ENCODE results near the gene ETS2. TPM values are rescaled to one million over a fixed set of nuclear protein-coding genes. Genes with fewer than 3 reads are reported as not detected.
"Not testable (repeated sequence)": the region's sequence is repeated elsewhere in the genome, so short reads cannot be mapped to it uniquely, and the experiment has no call there.

Gene ETS2
- polyA plus RNA-seq, 1 donor from 2014 or later, result 11.6 TPM

DNA sequence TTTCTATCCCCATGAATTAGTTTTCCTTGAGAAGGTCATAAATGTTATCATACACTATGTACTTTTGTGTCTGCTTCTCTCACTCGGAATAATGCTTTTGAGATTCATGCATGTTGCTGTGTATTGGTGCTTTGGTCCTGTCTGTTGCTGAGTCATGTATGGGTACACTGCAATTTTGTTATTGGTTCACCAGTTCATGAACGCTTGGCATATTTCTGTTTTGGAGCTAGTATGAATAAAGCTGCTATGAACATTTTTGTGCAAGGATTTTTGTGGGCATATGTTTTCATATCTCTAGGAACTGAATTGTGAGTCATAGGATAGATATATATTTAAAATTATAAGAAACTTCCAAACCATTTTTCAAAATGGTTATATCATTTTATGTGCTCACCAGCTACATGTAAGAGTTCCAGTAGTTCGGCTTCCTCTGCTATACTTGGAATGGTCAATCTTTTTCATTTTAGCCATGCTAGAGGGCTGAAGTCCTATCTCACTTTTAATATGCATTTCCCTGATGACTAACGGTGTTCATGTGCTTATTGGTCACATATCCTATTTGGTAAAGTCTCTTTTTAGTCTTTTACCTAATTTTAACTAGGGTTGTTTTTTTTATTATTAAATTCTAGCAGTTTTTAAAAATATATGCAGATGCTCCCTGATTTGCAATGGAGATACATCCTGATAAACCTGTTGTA, 38.2 kb downstream of the ETS2 start:
- H4K20me1 ChIP-seq (ENCODE audit: insufficient read depth), result no peaks in the 10 kb centered on the region
- TF ChIP-seq MXI1 (conservative IDR thresholded peaks at IDR 0.05; ENCODE audit: poor library complexity, severe bottlenecking) (no peak), POLR2AphosphoS5 (IDR thresholded peaks at IDR 0.05) (no peak), EP300 (conservative IDR thresholded peaks at IDR 0.05; ENCODE audit: poor library complexity, severe bottlenecking) (no peak), SMC3 (conservative IDR thresholded peaks at IDR 0.05; ENCODE audit: poor library complexity) (no peak), TAF1 (IDR thresholded peaks at IDR 0.05; ENCODE audit: low read depth) (no peak), EZH2 (IDR thresholded peaks at IDR 0.05; ENCODE audit: borderline replicate concordance, insufficient read depth, low read length, poor library complexity, severe bottlenecking) (no peak), RAD21 (conservative IDR thresholded peaks at IDR 0.05) (no peak)
- TF ChIP-seq, protein P1, sequence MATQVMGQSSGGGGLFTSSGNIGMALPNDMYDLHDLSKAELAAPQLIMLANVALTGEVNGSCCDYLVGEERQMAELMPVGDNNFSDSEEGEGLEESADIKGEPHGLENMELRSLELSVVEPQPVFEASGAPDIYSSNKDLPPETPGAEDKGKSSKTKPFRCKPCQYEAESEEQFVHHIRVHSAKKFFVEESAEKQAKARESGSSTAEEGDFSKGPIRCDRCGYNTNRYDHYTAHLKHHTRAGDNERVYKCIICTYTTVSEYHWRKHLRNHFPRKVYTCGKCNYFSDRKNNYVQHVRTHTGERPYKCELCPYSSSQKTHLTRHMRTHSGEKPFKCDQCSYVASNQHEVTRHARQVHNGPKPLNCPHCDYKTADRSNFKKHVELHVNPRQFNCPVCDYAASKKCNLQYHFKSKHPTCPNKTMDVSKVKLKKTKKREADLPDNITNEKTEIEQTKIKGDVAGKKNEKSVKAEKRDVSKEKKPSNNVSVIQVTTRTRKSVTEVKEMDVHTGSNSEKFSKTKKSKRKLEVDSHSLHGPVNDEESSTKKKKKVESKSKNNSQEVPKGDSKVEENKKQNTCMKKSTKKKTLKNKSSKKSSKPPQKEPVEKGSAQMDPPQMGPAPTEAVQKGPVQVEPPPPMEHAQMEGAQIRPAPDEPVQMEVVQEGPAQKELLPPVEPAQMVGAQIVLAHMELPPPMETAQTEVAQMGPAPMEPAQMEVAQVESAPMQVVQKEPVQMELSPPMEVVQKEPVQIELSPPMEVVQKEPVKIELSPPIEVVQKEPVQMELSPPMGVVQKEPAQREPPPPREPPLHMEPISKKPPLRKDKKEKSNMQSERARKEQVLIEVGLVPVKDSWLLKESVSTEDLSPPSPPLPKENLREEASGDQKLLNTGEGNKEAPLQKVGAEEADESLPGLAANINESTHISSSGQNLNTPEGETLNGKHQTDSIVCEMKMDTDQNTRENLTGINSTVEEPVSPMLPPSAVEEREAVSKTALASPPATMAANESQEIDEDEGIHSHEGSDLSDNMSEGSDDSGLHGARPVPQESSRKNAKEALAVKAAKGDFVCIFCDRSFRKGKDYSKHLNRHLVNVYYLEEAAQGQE (IDR thresholded peaks at IDR 0.05; ENCODE audit: borderline replicate concordance), result no peak
- TF ChIP-seq, protein P2, sequence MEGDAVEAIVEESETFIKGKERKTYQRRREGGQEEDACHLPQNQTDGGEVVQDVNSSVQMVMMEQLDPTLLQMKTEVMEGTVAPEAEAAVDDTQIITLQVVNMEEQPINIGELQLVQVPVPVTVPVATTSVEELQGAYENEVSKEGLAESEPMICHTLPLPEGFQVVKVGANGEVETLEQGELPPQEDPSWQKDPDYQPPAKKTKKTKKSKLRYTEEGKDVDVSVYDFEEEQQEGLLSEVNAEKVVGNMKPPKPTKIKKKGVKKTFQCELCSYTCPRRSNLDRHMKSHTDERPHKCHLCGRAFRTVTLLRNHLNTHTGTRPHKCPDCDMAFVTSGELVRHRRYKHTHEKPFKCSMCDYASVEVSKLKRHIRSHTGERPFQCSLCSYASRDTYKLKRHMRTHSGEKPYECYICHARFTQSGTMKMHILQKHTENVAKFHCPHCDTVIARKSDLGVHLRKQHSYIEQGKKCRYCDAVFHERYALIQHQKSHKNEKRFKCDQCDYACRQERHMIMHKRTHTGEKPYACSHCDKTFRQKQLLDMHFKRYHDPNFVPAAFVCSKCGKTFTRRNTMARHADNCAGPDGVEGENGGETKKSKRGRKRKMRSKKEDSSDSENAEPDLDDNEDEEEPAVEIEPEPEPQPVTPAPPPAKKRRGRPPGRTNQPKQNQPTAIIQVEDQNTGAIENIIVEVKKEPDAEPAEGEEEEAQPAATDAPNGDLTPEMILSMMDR (IDR thresholded peaks at IDR 0.05; ENCODE audit: poor library complexity, severe bottlenecking), result no peak
- H3K4me2 ChIP-seq (ENCODE audit: low read length), result no peak overlapping the region

DNA sequence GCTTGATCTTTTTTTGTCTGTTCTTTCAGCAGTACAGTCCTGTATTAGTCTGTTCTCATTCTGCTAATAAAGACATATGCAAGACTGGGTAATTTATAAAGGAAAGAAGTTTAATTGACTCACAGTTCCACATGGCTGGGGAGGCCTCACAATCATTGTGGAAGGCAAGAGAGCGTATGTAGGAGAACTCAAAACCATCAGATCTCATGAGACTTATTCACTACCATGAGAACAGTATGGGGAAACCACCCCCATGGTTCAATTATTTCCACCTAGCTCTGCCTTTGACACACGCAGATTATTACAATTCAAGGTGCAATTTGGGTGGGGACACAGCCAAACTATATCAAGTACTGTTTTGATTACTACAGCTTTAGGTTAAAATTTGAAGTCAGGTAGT, 39.6 kb downstream of the ETS2 start:
- not testable (repeated sequence) for H3K4me3 ChIP-seq (ENCODE audit: low read length); H3K9me3 ChIP-seq (ENCODE audit: low read length); H2AFZ ChIP-seq (ENCODE audit: low read depth, low read length); H3K9me2 ChIP-seq (ENCODE audit: insufficient read depth, low read length); H3K27ac ChIP-seq (ENCODE audit: low read length); H4K20me1 ChIP-seq (ENCODE audit: insufficient read depth); H3K4me2 ChIP-seq (ENCODE audit: low read length); H3K9ac ChIP-seq (ENCODE audit: low read length); H3K27me3 ChIP-seq (ENCODE audit: insufficient read depth, low read depth, low read length); H3K36me3 ChIP-seq (ENCODE audit: insufficient read depth, low read length); H3K79me2 ChIP-seq (replicated peaks; ENCODE audit: insufficient read depth, low read length); H3F3A ChIP-seq (ENCODE audit: insufficient read depth, low read length, poor library complexity, severe bottlenecking)

More for the DNA sequence above, 38.2 kb downstream of the ETS2 start:
- no peak overlapping the region for H3K4me3 ChIP-seq (ENCODE audit: low read length)
- H3K27ac ChIP-seq (ENCODE audit: low read length), result no peak overlapping the region
- H3K9me3 ChIP-seq (ENCODE audit: low read length), result no peaks in the 10 kb centered on the region
- no peaks in the 10 kb centered on the region for H3K79me2 ChIP-seq (replicated peaks; ENCODE audit: insufficient read depth, low read length)
- no peak overlapping the region for H3K9ac ChIP-seq (ENCODE audit: low read length)
- no peaks in the 10 kb centered on the region for H3K36me3 ChIP-seq (ENCODE audit: insufficient read depth, low read length)
- H2AFZ ChIP-seq (ENCODE audit: low read depth, low read length), result no peak overlapping the region
- H3F3A ChIP-seq (ENCODE audit: insufficient read depth, low read length, poor library complexity, severe bottlenecking), result no peaks in the 10 kb centered on the region
- H3K9me2 ChIP-seq (ENCODE audit: insufficient read depth, low read length), result no peaks in the 10 kb centered on the region
- no peaks in the 10 kb centered on the region for H3K27me3 ChIP-seq (ENCODE audit: insufficient read depth, low read depth, low read length)

All from neural cell (in vitro differentiated cells).